HG03025 (cell line): Measurements from ENCODE around the gene NFATC2.

Experiments used
- ATAC-seq: cut with Tn5 transposase; IDR thresholded peaks from one replicate; pipeline ENCODE4 v1.9.1; 2021; ENCODE audit warnings: mild to moderate bottlenecking, moderate library complexity; ENCODE audit not compliant: unreplicated experiment, low FRiP score

Gene NFATC2

DNA sequence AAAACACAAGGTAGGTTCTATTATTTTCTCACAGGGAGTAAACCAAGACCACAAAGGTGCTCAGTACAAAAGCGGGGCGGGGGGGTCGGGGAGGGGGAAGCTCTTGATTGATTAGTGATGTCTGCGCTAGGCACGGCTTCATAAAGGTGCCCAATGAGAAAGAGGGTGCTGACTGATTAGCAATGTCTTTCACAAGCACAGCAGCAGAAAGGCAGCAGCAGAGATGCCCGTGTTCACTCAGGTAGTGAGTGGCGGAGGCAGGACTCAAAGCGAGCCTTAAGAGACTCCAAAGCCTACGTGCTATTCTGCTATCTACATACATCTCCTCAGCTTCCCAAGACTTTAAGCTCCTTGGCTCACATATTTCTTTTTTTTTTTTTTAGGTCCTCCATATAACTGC lies 20.3 kb downstream of the NFATC2 start:
- no peak for ATAC-seq

DNA sequence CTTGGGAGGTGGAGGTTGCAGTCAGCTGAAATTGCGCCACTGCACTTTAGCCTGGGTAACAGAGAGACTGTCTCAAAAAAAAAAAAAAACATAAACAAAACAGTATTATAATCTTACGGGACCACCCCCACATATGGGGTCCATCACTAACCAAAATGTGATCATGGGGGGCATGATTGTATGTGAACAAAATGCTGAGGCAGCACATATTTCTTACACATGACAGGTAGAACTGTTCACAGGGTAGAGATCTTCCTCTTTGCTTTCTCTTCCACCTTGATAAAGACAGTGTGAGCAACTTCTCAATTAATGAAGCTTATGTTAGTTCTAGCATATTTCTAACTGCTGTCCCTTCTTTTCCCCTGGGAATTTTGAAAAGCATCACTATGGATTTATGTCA lies 24.7 kb downstream of the NFATC2 start:
- no peak for ATAC-seq

DNA sequence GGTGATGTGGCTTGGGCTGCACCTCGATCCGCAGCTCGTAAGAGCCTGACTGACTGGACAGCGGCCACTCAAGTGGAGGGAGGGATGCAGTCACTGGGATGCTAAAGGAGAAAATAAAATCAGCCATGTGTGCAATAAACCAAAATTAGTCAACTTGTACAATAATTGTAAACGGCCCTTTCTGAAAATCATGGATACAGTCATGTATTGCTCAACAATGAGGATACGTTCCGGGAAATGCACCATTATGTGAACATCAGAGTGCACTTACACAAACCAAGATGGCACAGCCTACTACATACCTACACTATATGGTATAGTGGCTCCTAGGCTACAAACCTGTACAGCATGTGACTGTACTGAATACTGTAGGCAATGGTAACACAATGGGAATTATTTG lies 25.7 kb downstream of the NFATC2 start:
- no peak for ATAC-seq

DNA sequence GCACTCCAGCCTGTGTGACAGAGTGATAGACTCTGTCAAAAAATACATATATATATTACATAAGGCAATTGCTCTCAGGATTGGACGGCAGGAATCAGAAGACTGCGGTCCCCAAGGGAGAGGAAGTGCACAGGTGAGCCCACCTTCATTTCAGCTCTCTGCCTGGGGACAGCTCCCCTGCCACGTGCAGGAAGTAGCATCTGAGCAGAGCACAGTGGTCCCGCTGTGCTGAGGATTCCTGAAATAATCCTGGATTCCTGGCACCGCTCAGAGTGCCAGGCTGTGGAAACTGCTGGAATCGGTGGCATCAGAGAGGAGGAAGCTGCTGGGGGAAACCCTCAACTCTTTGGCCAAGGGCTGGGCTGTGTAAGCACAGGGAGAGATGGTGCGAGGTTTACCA lies 27.7 kb downstream of the NFATC2 start:
- ATAC-seq, result no peak

DNA sequence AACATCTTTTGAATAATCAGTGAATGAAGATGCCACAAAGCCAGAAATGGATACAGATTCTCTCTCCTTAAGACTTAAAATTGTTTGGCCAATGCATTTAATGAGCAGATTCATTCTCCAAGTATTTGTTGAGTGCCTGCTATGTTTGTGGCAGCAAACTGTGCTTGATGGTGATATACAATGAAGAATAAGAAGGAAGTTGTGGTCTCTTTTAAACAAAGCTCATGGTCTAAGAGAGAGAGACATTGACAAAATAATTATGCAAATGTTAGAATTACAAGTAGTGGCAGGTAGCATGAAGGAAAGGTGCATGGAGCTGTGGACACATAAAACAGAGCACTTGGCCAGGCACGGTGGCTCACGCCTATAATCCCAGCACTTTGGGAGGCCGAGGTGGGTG lies 28.3 kb downstream of the NFATC2 start:
- ATAC-seq, result no peak

DNA sequence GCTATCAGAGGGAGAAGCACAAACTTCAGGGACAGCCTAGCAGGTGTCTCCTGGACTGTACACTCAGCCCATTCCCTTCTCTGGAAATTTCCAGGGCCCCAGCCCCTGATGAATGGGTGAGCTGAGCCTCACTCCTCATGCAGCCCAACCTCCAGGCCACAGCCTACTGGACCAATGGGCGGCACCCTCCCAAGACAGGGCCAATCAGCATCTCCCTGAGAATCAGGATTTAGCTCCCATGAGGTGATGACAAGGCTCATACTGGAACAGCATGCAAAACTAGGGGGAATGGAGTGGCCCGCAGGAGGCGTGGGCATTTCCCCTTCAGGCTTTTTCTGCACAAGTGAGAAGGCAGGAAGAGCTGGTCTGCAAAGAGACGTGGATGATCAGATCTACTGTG lies 29.0 kb downstream of the NFATC2 start:
- no peak for ATAC-seq

DNA sequence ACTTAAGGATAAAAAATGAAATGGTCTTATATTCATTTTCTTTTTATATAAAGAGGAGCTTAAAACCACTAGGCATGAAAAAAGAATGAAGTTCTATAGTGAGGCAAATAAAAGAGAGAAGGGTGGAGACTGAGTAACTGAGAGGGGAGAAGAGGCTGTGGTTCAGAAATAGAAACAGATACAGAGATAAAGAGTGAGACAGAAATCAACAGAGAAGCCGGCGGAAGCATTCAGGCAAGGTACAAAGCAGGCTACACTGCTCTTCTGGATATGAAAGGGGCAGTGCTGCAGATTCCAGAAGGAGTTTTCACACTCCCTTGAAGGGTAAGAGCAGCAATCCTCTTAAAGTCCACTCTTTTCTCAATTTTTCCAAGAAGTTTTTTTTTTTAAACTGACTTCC lies 29.9 kb downstream of the NFATC2 start:
- ATAC-seq, result no peak

DNA sequence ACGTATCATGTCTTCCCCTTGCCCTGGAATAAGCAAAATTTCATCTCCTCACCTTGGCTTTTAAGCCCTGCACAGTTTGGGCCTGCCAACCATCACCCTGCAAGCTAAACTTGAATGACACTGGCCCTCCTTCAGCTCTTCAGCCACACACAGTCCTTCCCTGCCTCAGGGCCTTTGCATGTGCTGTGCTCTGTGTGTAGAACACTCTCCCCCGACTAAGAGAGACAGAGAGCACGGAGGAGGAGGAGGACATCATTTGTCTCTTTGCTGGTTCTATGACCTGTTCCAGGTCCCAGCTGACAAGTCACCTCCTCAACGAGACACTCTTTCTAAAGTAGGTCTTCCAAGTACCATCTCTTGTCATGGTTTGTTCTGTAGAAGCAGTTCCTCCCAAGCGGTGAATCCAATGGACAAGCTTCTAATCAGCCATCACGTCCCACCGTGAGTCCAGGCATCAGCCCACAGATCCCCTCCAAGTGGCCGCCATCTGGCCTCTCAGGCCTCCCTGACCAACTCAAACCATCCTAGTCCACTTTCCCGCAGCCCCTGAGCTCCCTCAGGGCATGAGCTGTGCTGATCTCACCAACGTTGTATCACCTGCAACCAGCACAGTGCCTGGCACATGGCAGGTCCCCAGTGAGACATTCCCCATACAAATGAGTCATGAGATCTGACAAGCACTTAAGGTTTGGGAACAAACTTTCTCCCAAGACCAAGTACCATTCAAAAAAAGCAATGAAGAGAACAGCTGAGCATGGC lies 30.5 kb downstream of the NFATC2 start:
- ATAC-seq, result no peak

DNA sequence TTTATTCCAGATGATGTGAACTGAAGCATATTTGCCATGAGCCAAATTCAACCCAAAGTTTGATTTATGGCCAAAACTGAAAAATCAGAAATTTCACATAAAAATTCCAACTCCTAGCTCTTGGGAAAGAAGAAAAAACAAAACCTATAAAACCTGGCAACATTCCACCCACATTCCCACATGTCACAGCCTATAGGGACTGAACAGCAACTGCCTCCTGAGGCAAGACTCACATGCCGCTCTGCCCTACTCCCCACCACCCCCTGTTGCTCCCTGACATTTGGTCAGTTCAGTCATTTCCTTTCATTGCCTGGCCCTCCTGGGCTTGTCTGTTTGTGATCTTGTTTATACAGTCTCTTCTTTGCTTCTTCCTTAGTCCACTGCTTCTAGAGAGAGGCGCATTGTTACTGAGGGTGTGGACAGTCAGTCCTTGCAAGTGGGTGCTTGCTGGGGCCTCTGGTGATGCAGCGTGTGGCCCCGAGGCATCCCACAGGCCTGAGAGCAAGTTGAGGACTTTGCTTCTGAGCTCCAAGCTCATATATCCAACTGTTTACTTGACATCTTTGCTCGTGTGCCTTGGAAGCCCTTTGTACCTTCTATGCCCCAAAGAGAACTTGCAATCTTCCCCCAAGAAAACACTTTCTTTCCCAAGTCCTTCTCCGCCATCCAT lies 31.4 kb downstream of the NFATC2 start:
- no peak for ATAC-seq

DNA sequence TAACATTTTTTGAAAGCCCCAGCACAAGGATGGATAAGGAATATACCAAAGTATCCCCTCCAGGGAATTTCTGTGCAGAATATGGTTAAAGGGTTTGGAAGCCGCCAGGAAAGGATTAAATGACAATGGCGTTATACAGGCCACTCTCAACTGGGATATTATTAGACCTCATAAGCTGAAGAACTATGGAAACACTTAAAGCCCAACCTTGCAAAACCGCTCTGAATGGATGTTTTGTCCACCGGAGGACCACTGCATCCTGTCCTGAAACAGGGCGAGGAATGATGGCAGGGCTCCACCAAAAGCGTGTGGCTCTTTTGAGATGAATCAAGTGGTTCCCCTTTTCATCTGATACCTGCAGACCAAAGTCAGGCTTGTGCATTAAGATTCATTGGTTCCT lies 32.4 kb downstream of the NFATC2 start:
- no peak for ATAC-seq

DNA sequence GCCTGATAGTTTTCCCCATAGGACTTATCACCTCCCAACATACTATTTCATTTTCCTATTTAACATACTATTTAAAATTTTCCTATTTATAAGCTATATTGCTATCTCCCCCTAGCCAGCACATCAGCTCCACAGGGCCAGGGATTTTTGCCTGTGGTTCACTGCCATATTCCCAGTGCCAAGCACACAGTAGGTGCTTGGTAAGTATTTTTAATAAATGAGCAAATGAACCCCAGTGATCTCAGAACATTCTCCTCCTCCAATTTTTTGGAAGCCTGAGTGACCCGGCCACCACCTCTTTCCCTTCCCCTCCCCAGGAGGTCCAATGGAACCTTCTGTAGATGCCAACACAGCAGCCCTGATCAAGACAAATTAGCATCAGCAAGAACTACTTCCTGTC lies 33.3 kb downstream of the NFATC2 start:
- no peak for ATAC-seq

DNA sequence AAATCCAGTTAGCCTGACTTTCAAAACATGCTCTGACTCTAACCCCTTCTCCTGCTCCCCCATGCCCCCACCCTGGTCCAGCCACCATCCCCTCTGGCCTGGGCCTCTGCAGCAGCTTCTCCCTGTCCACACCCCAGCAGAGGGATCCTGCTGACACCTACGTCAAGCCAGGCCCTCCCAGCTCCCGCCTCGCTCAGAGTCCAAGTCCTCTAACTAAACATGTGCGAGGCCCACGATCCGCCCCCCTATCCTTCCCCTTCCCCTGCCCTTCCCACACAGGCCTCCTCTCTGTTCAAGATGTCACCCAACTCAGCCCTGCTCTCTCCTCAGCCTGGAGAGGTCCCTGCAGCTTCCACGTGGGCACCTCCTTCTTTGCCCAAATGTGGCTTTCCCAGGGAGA lies 33.7 kb downstream of the NFATC2 start:
- ATAC-seq, result no peak

DNA sequence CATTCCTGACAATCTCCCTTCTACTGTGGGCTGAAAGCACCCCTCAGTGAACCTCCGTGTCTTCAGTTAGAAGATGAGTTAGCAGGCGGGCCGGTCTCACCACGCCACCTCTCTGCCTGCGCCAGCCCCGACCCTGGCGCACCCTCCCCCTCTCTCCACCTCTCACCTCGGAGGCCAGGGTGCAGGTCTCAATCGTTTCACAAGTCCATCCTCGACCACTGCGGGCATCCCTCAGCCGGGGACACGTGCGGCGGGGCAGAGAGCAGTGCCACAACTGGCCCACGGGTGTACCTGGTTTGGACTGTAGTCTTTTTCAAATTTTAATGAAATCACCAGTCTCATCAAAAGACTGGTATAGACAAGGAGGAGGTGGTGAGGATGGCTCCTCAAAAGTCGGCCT lies 34.4 kb downstream of the NFATC2 start:
- ATAC-seq, result no peak

DNA sequence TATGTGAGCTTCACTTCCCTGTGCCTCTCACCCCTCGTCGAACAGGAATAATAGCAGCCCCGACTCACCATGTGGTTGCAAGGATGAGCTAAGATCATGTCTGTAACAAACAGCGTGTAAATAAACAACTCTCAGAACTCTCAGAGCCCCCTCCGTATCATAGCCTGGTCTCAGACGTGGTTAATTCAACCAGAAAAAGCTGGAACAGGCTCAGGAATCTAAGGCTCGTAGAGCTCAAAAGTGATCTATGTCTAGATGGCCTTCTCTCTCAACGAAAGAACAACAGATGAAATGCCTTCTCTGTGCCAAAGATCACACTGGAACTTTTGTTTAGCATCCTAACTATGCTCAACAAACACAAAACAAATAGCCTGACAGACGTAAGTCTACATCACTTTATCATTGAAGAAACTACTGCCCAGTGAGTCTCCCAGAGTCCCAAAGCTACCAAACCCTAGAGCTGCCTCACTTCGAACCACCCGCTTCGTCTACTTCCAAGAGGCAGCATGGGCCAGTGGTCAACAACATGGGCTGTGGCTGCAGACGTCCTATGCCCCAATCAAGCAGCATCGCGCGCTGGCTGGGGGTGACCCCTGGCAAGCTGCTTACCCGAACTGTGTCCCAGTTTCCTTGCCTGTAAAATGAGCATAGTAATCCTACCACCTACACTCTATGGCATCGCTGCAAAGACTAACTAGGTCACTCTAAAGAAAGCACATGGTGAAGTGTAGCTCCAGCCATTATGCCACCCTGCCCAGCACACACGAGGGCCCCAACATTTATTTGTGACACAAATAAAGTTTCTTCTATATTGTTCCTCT lies 35.1 kb downstream of the NFATC2 start:
- no peak for ATAC-seq

DNA sequence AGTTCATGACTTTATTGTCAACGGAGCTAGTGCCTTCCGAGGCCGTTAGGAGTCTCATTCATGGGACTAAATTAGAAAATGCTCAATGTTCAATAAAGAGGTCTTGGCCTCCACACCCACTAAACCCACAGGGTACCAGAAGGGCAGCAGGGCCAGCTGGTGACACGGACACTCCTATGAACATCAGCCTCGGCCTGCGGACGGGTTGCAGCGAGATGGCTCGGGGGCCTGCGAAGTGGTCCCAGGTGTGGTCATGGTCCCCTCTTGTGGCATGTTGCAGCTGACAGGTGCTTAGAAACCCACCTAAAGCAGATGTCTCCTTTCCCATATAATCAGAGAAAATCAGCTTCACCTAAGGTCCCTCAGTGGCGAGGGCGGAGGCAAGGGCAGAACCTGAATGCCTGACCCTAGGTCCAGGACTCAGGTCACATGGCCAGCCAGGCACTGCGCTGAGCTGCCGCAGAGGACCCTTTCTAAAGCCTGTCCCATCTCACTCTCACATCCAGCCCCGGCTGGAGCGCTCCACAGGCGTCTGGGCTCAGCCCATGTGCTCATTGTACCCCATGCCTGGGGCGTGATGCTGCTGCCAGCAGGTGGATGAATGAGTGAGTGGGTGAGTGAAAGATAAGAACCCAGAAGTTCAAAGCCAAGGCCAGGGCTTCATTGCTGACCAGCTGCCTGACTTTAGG lies 35.8 kb downstream of the NFATC2 start:
- no peak for ATAC-seq

DNA sequence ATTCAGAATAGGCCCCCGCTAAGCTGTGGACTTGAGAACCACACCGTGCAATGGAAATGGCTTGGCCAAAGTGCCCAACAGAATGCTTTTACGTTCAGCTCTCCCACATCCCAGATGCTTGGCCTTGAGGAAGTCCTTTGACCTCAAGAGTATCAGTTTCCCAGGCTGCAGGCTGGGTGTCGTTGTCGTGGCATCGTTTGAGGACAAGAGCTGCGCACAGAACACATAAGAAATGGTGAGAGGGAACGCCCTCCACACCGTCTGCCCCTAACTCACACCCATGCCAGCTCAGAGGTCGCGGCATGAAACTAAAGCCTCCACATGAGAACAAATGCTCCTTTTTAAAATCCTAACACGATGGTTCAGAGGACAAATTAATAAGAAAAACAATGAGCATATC lies 37.0 kb downstream of the NFATC2 start:
- ATAC-seq, result no peak

DNA sequence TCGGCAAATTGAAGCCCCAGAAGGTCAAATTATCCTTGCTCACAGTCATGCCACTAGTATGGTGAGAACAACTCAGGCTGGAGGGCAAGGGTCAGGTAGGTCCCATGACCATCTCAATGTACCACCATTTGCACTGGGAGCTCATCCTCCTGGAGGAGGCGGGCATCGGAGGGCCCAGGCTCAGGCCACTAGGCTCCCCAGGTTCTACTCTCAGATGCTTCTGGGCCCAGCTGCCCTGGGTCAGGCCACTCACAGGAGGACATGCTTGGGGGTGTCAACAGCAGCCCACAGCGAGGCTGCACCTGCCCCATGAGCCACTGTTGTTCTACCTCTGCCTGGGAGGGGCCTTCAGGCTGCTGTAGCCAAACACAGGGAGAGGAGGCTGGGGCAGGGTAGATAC lies 39.1 kb downstream of the NFATC2 start:
- no peak for ATAC-seq

DNA sequence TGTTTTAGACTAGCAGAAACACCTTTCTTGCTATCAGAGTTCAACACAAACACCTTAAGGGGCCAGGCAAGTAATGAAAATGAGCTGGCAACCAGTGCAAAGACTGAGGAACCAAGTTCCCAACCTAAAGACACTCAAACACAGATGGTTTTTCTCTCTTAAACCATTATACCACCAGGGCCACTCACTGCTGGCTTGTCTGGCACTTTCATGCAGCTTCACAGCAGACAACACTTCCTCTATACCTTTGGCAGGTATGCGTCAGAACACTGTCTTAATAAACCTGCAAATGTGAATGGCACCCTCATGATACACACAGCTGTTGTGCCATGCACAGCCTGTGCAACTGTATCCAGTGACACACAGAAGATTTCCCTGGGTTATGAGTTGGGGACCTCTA lies 41.6 kb downstream of the NFATC2 start:
- no peak for ATAC-seq

DNA sequence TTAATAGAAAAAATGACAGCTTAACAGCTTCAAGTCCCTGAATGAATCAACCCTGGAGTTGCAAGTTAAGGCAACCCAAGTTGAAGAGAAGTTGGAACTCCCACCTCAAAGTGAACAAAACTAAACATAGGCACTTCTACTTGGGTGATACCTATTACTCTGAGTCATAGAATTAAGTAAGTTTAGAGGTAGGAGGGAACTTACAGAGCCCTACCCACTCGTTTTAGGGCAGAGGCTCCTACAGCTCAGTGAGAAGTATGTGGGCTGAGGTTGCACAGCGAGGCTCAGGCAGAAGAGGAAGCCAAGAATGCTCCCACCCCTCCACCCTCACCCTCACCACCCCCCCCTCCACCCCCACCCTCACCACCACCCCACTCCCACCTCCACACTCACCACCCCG lies 42.2 kb downstream of the NFATC2 start:
- peak; percentile 55 for ATAC-seq

DNA sequence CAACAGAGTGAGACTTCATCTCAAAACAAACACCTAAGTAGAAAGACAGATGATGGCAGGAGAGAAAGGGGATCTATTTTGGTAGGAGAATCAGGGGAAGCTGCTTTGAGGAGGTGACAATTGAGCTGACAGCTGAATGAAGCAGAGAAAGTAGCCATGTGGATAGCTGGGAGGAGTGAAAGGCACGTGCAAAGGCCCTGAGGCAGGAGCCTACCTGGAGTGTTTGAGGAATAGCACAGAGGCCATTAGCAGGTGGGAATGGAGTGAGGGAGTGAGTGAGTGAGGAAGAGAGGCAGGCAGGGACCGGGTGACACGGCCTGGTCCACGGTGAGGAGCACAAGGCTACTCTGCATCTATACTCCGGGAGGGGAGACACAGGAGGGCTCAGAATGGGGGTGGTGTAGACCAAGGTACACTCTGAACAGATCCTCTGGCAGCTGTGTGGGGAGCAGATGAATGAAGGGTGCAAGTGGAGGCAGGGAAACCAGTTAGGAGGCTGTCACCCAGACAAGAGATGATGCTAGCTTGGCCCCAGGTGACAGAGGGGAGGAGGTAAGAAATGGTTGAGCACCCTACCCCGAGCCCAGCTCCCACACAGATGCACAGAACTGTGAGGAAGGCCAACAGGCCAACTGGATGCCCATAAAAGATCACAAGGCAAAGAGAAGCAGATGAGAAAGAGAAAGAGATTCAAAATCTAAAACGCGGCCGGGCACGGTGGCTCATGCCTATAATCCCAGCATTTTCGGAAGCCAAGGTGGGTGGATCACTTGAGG lies 43.6 kb downstream of the NFATC2 start:
- ATAC-seq, result no peak
